Suprapubic skin (tissue), 4 donors: ENCODE measurements around the gene HEPACAM. TPM values are rescaled to one million over a fixed set of nuclear protein-coding genes. Genes with fewer than 3 reads are reported as not detected.

Experiments
- total RNA-seq, 4 donors: library from RNA; depleted of rRNA; stranded (reverse); fragments of >200 nt; gene quantifications; one replicate each; pipeline ENCODE4 v1.1.0, GENCODE V29; 2016

The HEPACAM gene
- total RNA-seq, 4 donors from 2014 or later, result 0.72 to 1.4 (median 0.89) TPM; not detected in 1

Other genes with a start within 250 kb of the HEPACAM start
- gene NRGN, start 196.1 kb downstream of the HEPACAM start, total RNA-seq, result 1 to 10 TPM in 1 of 4 donors, under 1 TPM in 1, not detected in 2; 0.65 to 1.3 TPM
- gene VSIG2, start 183.8 kb downstream of the HEPACAM start, total RNA-seq, result 1 to 10 TPM in 3 of 4 donors, under 1 TPM in 1; 0.60 to 3.3 (median 1.7) TPM
- 10 to 100 TPM; 11.0 to 26.5 (median 15.6) TPM for gene ESAM, start 173.8 kb downstream of the HEPACAM start, total RNA-seq
- 10 to 100 TPM in 2 of 4 donors, 1 to 10 TPM in 2; 5.5 to 42.5 (median 11.7) TPM for gene MSANTD2, start 135.6 kb downstream of the HEPACAM start, total RNA-seq
- 1 to 10 TPM; 1.9 to 6.8 (median 3.6) TPM for gene ROBO3, start 70.6 kb downstream of the HEPACAM start, total RNA-seq
- 10 to 100 TPM in 2 of 4 donors, 1 to 10 TPM in 2; 2.5 to 18.7 (median 9.6) TPM for gene ROBO4, start 38.2 kb downstream of the HEPACAM start, total RNA-seq
- gene HEPN1, start 16.8 kb downstream of the HEPACAM start, total RNA-seq, result not detected
- gene CCDC15, start 18.2 kb upstream of the HEPACAM start, total RNA-seq, result 10 to 100 TPM in 1 of 4 donors, 1 to 10 TPM in 3; 2.0 to 11.5 (median 3.8) TPM
- 100 to 1,000 TPM in 3 of 4 donors, 10 to 100 TPM in 1; 67.3 to 189 (median 119) TPM for gene SLC37A2, start 127.3 kb upstream of the HEPACAM start, total RNA-seq
- 10 to 100 TPM in 3 of 4 donors, 1 to 10 TPM in 1; 9.9 to 19.9 (median 14.6) TPM for gene TMEM218, start 175.6 kb upstream of the HEPACAM start, total RNA-seq
- gene PKNOX2, start 228.7 kb upstream of the HEPACAM start, total RNA-seq, result 1 to 10 TPM; 1.5 to 8.2 (median 3.6) TPM